Testis (tissue), 2 donors: Measurements from ENCODE around the gene CD74.

Experiments
- POLR2A ChIP-seq: fragments of 450-650 bp; IDR thresholded peaks from one replicate; pipeline ENCODE4 v1.6.1; 2017; ENCODE audit warnings: antibody characterized with exemption, mild to moderate bottlenecking, moderate library complexity
- TF ChIP-seq, protein P1 (sequence below), 3 experiments: fragments of 450-650 bp in 2 of 3; fragments of 200-600 bp in 1 of 3; sonication (generic) in 1 of 3; IDR thresholded peaks; one replicate each; pipeline ENCODE4 v1.5.1; 2016 to 2019; ENCODE audit warnings: antibody characterized with exemption in 3 of 3, mild to moderate bottlenecking in 2 of 3, moderate library complexity in 1 of 3

GRCh38 chr5:150400316-150401075 lies 12.2 kb downstream of the CD74 start:
- TF ChIP-seq, protein P1, sequence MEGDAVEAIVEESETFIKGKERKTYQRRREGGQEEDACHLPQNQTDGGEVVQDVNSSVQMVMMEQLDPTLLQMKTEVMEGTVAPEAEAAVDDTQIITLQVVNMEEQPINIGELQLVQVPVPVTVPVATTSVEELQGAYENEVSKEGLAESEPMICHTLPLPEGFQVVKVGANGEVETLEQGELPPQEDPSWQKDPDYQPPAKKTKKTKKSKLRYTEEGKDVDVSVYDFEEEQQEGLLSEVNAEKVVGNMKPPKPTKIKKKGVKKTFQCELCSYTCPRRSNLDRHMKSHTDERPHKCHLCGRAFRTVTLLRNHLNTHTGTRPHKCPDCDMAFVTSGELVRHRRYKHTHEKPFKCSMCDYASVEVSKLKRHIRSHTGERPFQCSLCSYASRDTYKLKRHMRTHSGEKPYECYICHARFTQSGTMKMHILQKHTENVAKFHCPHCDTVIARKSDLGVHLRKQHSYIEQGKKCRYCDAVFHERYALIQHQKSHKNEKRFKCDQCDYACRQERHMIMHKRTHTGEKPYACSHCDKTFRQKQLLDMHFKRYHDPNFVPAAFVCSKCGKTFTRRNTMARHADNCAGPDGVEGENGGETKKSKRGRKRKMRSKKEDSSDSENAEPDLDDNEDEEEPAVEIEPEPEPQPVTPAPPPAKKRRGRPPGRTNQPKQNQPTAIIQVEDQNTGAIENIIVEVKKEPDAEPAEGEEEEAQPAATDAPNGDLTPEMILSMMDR (IDR thresholded peaks at IDR 0.05), result no peak
- TF ChIP-seq POLR2A, result no peak
